Vagina (tissue), 2 donors: ENCODE data around the gene ANGPTL3.
"Not testable (repeated sequence)": the region's sequence is repeated elsewhere in the genome, so short reads cannot be mapped to it uniquely, and the experiment has no call there.

Experiments used
- CTCF ChIP-seq, 3 experiments: fragments of 450-650 bp in 2 of 3; fragments of 200-600 bp in 1 of 3; sonication (generic) in 1 of 3; IDR thresholded peaks; one replicate each; pipeline ENCODE4 v1.5.1; 2017 to 2019; ENCODE audit warnings: antibody characterized with exemption in 3 of 3, mild to moderate bottlenecking in 2 of 3, moderate library complexity in 2 of 3
- POLR2AphosphoS5 ChIP-seq, 2 donors: sonication (generic); formaldehyde crosslinking; IDR thresholded peaks; one replicate each; pipeline ENCODE4 v1.9.0; 2017; ENCODE audit warnings: antibody characterized with exemption in 2 of 2, mild to moderate bottlenecking in 2 of 2, low read depth in 1 of 2; ENCODE audit not compliant: insufficient read depth in 1 of 2

GRCh38 chr1:62610588-62610987 is 13.3 kb downstream of the ANGPTL3 start:
- TF ChIP-seq POLR2AphosphoS5 (IDR thresholded peaks at IDR 0.05; ENCODE audit: insufficient read depth in 1 of 2, low read depth in 1 of 2); CTCF (IDR thresholded peaks at IDR 0.05): not testable (repeated sequence)
